ENCODE results near the gene GYG1. TPM values are rescaled to one million over a fixed set of nuclear protein-coding genes. Genes with fewer than 3 reads are reported as not detected.

GYG1 gene
- total RNA-seq, 1 donor from 2014 or later = 47.3 TPM

Other genes starting within 250 kb of the GYG1 start
- gene CPB1, start 163.7 kb upstream of the GYG1 start, total RNA-seq = 0.12 TPM in 1 of 2 replicates, not detected in the other
- 4.4 TPM in 1 of 2 replicates, not detected in the other for gene CPA3, start 126.2 kb upstream of the GYG1 start, total RNA-seq
- gene HLTF, start 95.0 kb downstream of the GYG1 start, total RNA-seq = 10.5 and 17.9 TPM in 2 replicates
- gene HPS3, start 138.1 kb downstream of the GYG1 start, total RNA-seq = 14.3 and 22.4 TPM in 2 replicates
- gene CP, start 230.3 kb downstream of the GYG1 start, total RNA-seq = 0.53 TPM in 1 of 2 replicates, not detected in the other